Renal cortical epithelial cell (primary cell): ENCODE measurements around the gene ANKRD40. TPM values are rescaled to one million over a fixed set of nuclear protein-coding genes. Genes with fewer than 3 reads are reported as not detected.
A peak's percentile ranks its signal among the peaks of the same experiment; 100 is the strongest.
"Not testable (repeated sequence)": the region's sequence is repeated elsewhere in the genome, so short reads cannot be mapped to it uniquely, and the experiment has no call there.

Experiments
- DNase-seq: peaks from one replicate; pipeline ENCODE4 v3.0.0-alpha.2; 2011; ENCODE audit warnings: low read depth
- total RNA-seq: library from RNA; depleted of rRNA; stranded (reverse); fragments of >200 nt; gene quantifications from 2 replicates; pipeline ENCODE4 v1.2.3, GENCODE V29; 2014

Gene ANKRD40, protein sequence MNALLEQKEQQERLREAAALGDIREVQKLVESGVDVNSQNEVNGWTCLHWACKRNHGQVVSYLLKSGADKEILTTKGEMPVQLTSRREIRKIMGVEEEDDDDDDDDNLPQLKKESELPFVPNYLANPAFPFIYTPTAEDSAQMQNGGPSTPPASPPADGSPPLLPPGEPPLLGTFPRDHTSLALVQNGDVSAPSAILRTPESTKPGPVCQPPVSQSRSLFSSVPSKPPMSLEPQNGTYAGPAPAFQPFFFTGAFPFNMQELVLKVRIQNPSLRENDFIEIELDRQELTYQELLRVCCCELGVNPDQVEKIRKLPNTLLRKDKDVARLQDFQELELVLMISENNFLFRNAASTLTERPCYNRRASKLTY
- 25.1 and 36.3 TPM in 2 replicates for total RNA-seq

DNA sequence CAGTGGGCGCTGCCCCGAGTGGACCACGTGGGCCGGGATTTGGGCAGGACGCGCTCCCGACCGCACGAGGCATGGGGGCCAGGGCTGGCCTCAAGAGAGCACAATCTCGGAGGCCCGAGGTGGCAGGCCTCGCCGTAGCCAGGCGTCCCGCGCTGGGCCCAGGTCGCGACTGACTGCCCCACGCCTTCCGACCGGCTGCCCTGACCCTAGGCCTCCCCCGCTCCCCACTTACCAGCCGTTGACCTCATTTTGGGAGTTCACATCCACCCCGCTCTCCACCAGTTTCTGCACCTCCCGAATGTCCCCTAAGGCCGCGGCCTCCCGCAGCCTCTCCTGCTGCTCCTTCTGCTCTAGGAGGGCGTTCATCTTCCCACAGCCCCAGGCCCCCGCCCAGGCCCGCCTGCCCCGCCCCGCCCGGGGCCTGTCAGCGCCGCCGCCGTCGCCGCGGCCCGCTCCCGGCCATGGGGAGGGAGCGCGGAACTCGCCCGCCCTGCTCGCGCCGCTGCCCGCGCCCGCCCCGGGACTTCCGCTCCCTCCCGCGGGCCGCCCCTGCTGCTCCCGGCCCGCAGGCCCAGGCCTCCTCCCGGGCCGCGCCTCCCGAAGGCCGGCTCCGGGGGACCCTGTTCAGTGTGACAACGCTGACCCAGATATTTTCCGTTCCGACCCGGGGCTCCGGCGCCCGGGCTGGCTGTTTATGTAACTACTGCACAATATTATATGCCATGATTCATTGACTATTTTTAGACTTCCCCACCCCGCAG is at the start of gene ANKRD40:
ANKRD40 (minus strand) TSS at position 626 of the 761 bp plus-strand sequence; CDS start at position 366, 260 bp downstream.
- DNase-seq = peak; percentile 80

DNA sequence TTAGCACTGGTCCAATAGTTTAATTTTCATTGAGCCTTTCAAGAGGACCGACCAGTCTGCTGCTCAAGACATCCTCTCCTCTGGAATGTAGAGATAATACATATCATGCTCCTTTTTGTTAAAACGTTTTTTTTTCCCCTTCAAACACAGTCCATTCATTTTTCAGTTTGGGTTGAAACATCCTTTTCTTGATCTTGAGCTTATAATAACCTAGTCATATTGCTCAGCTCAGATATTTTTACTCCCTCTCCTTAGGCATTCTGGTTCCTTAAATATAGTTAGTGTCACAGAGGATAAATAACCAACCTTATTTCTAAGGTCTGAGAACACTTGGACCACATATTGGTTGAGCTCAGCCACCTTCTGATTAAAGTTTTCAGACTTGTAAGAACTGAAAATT is 46.8 kb upstream of the ANKRD40 start:
- no peak for DNase-seq

DNA sequence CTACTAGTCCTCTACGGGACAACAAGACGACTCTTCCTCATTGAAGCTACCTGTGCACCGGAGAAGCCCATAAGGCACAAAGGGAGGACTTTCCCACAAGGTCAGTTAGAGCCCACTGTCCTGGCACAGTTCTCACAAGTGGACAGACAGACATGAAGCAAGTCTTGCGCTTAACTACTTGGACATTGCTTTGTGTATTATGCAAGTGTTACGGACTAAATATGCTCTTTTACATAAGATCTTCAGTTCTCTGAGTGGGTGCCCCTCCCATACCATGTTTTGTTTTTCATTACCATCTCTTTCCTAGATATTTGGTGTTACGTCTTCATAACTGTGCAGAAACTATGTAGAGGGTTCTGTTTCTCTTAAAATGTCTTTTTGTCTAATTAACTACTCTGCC is 41.5 kb upstream of the ANKRD40 start:
- DNase-seq = no peak

DNA sequence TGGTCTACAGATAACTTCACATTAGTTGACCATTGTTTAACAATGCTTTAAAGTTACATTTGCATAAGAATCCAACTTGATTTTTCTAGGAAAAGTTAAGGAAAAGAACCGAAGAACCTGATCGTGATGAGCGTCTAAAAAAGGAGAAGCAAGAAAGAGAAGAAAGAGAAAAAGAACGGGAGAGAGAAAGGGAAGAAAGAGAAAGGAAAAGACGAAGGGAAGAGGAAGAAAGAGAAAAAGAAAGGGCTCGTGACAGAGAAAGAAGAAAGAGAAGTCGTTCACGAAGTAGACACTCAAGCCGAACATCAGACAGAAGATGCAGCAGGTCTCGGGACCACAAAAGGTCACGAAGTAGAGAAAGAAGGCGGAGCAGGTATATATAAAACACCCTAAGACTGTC is 37.9 kb upstream of the ANKRD40 start:
- DNase-seq = no peak

DNA sequence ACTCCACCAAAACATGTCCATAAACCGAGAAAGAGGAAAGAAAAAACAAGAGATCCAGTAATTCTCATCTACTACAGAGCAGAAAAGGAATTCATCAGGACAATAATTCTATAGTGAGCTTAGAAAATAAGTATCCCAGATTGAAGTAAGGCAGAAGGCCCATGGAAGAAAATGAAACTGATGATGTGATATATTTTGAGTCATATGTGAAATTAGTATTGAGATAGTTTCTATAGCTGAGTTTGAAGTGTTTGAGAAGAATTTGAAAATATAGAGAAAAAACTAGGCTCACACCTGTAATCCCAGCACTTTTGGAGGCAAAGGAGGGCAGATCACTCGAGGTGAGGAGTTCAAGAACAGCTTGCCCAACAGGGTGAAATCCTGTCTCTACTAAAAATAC is 31.4 kb upstream of the ANKRD40 start:
- no peak for DNase-seq

DNA sequence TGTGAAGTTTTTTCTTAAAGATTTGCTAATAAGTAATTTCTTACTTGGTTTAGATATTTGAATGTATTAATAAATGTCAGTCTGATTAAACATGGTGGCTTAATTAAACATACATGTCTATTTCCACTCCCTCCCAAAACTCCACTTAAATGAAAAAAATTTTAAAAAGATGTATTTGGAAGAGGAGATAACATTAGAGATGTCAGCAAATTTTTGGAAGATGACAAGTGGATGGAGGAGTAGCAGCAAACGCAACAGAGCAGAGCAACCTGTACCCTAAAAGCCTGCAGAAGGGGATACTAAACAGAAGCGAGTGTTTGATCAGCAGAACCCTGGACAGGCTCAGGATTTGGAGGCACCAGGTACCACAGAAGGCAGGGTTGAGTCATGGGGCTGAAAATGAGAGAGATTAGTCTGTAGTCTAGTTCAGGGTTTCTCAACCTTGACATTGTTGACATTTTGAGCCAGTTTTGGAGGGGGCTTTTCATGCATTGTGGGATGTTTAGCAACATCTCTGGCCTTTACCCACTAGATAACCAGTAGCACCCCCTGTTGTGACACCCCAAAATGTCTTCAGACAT is 29.5 kb upstream of the ANKRD40 start:
- DNase-seq = no peak

DNA sequence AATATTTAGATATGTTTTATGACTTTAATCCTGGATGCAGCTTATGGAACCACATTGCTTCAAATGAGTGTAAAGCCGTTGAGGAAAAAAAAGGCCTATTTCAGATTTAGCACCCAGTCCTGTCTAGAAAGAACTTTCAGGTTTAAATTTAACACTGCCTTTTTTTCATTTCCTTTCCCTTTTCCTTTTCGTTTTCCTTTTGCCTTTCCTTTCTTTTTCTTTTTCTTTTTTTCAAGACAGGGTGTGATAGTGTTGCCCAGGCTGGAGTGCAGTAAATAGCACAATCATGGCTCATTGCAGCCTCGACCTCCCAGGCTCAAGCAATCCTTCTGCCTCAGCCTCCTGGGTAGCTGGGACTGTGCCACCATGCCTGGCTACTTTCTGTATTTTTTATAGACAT is 27.6 kb upstream of the ANKRD40 start:
- DNase-seq = no peak

DNA sequence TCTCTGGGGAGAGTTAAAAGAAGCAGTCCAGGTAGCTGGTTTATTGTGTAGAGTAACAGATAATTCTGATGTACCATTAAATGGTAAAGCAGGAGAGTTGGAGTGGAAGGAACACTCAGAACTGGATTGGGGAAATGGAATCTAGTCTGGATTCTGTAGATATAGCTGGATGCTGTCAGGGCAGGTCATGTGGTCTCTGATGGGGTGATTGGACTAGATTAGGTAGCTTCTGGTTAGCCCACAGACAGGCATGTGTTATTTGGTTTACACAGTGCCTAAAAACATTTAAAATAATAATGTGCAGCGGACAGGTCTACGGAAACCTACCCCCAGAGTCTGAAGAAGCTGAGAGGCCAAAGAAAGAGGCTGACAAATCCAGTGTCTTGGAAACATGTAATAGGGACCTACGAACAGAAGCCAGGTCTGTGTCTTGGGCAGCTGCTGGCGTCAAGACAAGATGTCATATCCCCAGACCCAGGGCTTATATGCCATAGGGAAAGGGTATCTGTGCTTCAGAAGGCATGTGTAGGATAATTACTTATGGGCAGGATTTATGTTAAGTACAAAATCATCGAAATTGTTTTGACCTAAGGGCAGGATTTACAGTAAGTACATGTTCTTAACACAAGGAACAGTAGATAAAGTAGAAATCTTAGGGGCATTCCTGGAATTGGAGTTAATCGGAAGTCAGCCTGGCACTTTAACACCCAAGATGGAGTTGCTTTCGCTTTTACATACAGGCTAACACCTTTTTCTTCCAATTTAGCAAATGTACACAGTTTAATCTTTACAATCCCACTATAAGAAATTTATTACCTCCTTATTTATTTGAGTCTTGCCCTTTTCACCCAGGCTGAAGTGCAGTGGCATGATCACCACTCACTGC is 24.1 kb upstream of the ANKRD40 start:
- DNase-seq = no peak

DNA sequence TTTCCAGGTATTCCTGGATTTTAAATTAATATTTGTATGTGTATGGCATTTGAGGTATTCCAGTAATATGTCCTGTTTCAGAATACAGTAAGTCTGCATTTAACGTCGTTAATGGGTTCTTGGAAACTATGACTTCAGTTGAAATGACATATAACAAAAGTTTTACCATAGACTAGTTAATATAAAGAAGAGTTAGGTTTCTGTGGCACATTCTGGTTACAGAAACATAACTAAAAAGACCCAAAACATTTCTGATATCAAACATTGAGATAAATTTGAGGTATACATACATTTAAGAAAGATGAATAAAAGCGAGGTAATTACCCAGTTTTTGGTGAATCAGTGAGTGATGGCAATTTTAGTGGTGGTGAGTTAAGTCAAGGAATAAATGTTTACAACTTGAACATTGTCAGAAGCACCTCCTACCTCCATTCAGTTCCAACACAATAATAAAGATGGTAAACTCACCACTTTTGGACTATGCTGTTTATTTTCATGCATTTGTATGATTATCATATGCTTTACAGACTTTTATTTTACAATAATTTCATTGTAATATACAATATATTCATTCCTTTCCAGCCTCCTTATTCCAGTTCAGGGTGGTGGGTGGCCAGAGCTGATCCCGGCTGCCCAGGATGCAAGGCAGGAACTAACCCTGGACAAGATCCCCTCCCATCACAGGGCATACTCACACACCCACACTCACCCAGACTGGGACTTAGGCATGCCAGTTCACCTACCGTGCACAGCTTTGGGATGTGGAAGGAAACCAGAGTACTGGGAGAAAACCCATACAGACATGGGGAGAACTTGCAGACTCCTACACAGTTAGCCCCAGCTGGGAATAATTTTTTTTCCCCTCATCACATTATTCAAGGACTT is 21.4 kb upstream of the ANKRD40 start:
- DNase-seq = no peak

DNA sequence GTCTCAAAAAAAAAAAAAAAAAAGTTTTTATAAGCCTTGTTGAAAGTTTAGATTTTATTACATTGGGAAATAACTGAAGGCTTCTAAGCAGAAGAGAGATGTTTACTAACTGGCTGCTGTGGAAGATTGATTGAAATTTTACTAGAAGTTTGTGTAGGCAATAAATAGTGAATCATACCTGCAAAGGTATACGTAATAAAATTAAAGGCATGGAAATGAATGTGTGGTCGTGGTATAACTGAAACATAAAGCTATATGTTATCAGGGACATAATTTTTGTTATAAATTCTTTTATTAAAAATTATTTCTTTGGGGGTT is 20.4 kb upstream of the ANKRD40 start:
- DNase-seq = no peak

DNA sequence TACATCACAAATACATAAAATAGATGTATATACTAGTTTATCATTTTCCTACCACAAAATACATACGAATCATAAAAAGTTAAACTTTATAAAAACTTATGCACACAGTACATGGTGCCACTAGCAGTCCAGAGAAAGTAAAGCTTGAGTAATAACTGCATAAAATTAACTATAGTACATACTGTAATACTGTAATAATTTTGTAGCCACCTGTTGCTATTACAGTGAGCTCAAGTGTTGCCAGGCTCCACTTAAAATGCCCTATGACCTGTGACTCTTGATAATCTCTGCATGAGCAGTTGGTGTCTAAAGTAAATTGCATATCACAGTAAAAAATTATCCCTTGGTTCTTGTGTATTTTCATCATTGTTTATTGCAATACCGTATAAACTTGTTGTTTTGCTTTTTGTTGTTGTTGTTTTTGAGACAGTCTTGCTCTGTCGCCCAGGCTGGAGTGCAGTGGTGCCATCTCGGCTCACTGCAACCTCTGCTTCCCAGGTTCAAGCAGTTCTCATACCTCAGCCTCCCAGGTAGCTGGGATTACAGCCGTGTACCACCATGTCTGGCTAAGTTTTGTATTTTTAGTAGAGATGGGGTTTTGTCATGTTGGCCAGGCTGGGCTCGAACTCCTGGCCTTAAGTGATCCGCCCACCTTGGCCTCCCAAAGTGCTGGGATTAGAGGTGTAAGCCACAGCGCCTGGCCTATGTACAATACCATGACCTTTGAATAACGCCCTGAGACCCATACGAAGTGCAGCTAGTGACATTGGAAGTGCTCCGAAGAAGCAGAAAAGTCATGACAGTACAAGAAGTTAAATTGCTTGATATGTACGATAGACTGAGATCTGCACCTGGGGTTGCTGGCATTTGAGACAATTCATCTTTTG is 18.3 kb upstream of the ANKRD40 start:
- no peak for DNase-seq

DNA sequence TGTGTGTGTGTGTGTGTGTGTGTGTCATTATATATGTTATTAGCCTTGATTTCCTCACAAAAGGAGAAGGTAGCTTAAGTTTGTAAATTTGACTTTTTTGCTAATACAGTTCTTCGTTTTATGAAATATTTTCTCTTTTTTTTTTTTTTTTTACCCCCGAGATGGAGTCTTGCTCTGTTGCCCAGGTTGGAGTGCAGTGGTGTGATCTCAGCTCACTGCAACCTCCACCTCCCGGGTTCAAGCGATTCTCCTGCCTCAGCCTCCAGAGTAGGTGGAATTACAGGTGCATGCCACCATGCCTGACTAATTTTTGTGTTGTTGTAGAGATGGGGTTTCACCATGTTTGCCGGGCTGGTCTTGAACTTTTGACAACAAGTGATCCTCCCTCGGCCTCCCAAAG is 16.9 kb upstream of the ANKRD40 start:
- DNase-seq = not testable (repeated sequence)

DNA sequence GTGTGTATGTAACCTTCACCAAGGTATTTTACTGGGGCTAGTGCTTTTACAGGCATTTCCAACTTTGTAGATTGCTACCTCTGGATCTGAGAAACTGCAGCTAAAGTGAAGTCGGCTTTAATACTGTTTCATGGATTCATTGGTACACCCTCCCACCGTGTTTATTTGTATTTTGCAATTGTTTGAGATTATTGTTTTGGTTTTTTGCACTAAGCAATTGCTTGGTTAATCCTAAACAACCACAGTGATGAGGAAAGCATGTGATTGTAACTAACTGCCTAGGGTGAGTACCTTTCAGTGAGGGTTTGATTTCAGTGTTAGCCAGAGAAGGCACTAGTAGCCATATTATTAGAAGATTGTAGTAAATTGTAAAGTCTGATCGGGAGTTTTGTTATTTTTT is 15.0 kb upstream of the ANKRD40 start:
- DNase-seq = peak; percentile 49

DNA sequence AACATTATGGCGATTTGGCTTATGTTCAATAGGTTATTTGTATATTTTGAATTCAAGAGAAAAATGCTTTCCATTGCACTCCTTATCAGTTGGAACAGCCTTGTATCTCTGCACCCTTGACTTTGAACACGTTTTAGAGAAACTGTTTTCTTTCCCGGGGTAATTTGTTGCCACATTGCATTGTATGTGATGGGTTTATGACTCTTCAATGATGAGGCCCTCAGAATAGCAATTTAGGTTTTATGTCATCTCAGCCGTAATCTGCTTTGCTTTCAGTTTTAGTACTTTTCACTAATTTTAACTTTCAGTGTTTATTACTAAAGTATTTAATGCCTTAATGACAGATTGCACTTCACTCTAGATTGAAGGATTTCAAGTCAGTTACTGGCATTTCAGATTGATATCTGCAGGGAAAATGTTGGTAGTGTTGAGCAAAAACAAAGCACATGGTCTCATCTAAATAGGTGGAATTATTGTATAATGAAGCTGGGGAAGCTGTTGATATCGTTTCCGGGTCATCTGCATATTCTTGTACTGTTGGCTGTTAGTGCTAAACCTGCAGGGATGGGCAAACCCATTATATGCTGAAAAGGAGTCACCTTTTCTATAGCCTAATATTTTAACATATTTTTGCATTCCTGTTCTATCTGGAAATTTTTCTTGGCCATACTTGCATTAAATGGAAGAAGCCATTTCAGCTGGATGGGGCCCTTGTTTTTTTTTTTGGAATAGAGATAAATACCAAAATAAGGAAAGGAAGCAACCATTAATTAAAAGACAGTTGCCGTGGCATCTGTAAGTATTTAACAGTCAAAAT is 13.7 kb upstream of the ANKRD40 start:
- peak; percentile 26 for DNase-seq

DNA sequence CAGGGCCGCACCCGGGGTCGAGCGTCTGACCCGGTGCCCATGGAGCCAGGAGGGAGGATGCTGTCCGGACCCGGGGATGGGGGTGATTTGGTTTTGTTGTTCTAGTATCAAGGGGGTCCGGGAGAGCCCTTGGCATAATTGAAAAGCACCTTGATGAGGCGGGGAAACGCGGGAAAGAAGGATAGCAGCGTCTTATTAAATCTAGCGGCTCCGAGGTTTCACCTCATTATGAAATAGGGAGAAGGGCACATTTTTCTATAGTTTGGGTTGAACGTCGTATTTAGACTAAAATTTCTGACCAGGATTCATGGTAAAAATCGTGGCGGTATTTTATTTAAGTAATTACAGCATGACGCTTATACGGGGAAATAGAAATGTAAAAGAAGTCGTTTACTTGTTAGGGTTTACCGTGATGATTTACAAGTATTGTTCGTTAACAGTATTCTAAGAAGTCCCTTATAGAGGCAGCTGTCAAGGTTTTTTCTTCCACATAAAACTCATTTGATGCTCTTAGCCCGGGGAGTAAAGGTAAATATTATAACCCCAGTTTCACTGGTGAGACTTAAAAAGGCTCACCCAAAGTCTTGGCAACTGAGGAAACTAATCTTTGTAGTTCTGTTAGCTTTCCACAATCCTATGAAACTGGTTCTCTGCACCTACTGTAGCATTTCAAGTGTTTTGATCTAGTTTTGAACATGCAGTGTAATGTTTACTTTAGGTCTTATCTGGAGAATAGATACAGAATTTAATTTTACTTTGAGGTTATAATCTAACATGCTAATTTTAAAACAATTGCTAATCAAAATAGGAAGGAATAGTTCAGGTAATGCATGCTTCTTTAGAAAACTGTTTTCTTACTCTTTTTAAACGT is 12.4 kb upstream of the ANKRD40 start:
- no peak for DNase-seq

DNA sequence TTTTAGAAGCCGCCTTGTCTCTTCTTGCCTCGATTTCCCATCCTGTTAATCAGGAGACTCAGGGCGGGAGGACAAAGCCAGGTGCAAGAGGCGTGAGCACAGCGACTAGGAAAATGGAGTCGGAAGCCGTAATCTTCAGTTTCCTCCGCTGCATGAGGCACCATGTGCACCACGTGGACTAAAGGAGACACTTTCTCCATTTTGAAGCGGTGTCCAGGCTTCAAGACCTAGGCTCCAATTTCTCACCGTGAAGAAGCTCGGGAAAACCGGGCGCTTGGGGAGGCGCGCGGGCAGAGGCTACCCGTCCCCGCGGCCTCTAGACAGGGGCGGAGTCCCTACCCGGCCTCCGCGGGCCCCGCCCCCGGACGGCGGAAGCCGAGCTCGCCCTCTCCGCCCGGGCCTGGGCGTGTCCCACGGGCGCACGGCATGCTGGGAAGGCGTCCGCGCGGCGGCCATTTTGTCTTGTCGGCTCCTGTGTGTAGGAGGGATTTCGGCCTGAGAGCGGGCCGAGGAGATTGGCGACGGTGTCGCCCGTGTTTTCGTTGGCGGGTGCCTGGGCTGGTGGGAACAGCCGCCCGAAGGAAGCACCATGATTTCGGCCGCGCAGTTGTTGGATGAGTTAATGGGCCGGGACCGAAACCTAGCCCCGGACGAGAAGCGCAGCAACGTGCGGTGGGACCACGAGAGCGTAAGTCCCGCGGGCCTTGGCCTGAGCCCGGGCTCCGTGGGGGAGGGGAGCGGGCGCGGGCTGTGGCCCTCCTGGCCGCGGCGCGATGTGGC is 11.6 kb upstream of the ANKRD40 start, which contains the start of gene LUC7L3:
LUC7L3 (plus strand) TSS at position 460 of the 780 bp plus-strand sequence; CDS start at position 590, 130 bp downstream.
- DNase-seq = peak; percentile 73

DNA sequence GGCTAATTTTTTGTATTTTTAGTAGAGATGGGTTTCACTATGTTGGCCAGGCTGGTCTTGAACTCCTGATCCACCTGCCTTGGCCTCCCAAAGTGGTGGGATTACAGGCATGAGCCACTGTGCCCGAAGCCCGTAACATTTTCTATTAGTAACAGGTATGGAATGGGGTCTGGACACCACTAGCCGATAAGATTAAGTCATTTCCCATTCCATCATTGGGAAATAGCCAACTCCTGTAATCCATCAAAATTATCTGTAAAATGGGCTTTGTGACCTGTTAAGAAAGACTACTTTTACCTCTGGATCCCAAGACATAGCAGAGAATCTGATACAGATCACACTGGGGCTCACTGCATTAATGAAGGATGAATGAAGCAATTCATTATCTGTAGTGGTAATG is 7.8 kb upstream of the ANKRD40 start:
- no peak for DNase-seq
